ENCODE measurements around the gene C16orf92.

The C16orf92 gene

DNA sequence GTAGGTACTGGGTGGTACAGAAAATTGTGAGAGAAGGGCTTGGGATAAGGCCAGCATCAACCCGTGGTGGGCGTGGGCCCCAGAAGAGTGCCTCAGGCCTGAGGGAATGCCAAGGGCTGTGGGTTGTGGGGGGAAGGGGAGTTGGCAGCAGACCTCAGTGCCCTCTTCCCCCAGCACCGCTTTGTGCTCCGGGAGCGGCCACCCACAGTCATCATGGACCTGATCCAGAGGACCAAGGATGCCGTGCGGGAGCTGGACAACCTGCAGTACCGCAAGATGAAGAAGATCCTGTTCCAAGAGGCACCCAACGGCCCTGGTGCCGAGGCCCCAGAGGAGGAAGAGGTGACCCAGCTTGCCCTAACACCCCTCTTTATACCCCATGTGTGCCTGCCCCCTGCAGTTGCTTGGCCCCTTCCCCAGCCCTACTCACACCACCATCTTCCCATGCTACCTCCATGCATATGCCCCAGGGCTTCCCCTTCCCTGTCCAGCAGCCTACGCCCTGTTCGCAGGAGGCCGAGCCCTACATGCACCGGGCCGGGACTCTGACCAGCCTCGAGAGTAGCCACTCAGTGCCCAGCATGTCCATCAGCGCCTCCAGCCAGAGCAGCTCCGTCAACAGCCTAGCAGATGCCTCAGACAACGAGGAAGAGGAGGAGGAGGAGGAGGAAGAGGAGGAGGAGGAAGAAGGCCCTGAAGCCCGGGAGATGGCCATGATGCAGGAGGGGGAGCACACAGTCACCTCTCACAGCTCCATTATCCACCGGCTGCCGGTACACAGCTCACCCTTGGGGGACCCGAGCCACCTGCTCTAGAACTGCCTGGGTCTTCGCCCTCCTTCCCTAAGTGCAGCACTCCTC, 40.2 kb upstream of the C16orf92 start:
- Histone ChIP-seq H3K36me3 (ENCODE audit: control insufficient read depth, insufficient read depth, low read length) (peaks cover 46% of the 10 kb centered on the region), H3K4me3 (ENCODE audit: low read length) (no peak overlapping the region), H3K4me1 (ENCODE audit: control insufficient read depth, insufficient read depth, low read length) (no peaks in the 10 kb centered on the region), H3K27ac (ENCODE audit: low read length) (no peak overlapping the region), H3K9me3 (ENCODE audit: control insufficient read depth, insufficient read depth, low read length) (no peaks in the 10 kb centered on the region), H3K27me3 (ENCODE audit: control insufficient read depth, insufficient read depth, low read length) (no peaks in the 10 kb centered on the region)
- no peak for DNase-seq (ENCODE audit: low read depth, low spot score)
- WGBS (ENCODE audit: insufficient coverage, insufficient read length): no CpG with 5 or more reads among the region's 24 CpGs

DNA sequence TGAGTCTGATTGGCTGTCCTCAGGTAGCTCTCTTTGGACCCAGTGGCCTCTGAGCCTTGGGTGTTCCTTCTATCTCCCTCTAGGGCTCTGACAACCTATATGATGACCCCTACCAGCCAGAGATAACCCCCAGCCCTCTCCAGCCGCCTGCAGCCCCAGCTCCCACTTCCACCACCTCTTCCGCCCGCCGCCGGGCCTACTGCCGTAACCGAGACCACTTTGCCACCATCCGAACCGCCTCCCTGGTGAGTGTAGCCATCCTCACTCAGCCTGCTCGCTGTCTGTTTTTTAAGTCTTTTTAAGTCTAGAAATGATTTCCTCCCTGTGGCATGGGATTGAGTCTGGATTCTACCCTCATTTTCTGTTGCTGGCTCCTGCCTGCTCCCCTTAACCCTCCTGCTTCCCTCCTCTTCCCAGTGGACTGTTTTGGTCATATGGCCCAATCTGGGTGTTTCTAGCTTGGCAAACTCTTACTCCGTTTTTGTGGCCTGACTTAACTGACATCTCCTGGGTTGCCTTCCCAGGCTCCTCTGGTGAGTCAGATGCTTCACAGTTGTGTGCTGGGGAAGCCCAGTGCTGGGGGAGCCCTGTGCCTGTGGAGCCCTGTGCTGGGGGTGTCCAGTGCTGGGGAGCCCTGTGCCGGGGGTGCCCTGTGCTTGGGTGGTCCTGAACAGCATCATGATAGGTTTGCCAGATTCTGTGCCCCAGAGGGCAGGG, 39.4 kb upstream of the C16orf92 start:
- no peak for DNase-seq (ENCODE audit: low read depth, low spot score)
- no peaks in the 10 kb centered on the region for H3K9me3 ChIP-seq (ENCODE audit: control insufficient read depth, insufficient read depth, low read length)
- WGBS (ENCODE audit: insufficient coverage, insufficient read length): no CpG with 5 or more reads among the region's 12 CpGs
- H3K27me3 ChIP-seq (ENCODE audit: control insufficient read depth, insufficient read depth, low read length): no peaks in the 10 kb centered on the region
- peaks cover 45% of the 10 kb centered on the region for H3K36me3 ChIP-seq (ENCODE audit: control insufficient read depth, insufficient read depth, low read length)
- H3K4me3 ChIP-seq (ENCODE audit: low read length): no peak overlapping the region
- no peak overlapping the region for H3K27ac ChIP-seq (ENCODE audit: low read length)
- no peaks in the 10 kb centered on the region for H3K4me1 ChIP-seq (ENCODE audit: control insufficient read depth, insufficient read depth, low read length)

DNA sequence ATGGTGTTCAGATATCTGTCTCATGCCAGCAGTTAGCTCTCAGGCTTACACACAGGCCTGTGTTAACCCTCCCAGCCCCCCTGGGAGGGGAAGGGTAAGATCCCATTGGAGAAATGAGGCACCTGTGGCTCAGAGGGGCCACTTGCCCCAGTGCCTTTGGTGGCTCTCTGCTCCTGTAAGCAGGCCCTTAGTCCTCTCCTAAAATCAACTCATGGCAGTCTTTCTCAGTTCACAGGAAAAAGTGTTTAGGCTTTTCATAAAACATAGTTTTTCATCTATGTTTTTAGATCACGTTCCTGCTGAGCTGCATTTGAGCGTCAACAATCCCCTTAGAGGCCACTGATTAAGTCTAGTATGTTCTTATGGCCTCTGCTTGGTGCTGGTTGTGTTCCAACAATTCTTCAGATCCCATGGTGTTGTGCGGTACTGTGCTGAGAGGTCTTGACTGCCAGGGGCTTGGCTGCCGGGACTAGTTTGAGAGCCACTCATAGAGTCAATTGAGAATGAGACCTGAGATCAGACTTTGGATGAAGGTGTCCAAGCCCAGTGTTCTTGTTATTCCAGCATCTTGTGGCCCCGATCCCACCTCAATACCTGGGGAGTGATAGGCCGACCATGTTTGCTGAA, 38.7 kb upstream of the C16orf92 start:
- Histone ChIP-seq H3K36me3 (ENCODE audit: control insufficient read depth, insufficient read depth, low read length) (peaks cover 40% of the 10 kb centered on the region), H3K27me3 (ENCODE audit: control insufficient read depth, insufficient read depth, low read length) (no peaks in the 10 kb centered on the region), H3K4me1 (ENCODE audit: control insufficient read depth, insufficient read depth, low read length) (no peaks in the 10 kb centered on the region), H3K27ac (ENCODE audit: low read length) (no peak overlapping the region), H3K4me3 (ENCODE audit: low read length) (no peak overlapping the region), H3K9me3 (ENCODE audit: control insufficient read depth, insufficient read depth, low read length) (no peaks in the 10 kb centered on the region)
- no CpG with 5 or more reads among the region's 6 CpGs for WGBS (ENCODE audit: insufficient coverage, insufficient read length)
- no peak for DNase-seq (ENCODE audit: low read depth, low spot score)

DNA sequence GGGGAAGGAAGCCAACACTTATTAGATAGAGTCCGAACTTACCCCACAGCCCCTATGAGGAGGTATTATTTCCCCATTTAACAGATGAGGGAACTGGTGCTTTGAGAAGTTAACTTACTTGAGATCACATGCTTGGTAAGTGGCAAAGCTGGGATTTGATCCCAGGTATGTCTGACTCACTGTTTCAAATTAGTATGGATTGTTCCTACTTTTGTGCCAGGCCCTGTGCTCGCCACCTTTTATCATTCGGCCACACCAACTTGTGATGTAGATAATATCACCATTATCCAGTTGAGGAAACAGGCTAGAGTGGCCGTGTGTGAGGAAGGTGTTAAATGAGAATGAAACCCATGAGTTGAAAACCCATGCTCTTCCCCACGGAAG, 38.2 kb upstream of the C16orf92 start:
- DNase-seq (ENCODE audit: low read depth, low spot score): no peak
- no peaks in the 10 kb centered on the region for H3K4me1 ChIP-seq (ENCODE audit: control insufficient read depth, insufficient read depth, low read length)
- no peaks in the 10 kb centered on the region for H3K9me3 ChIP-seq (ENCODE audit: control insufficient read depth, insufficient read depth, low read length)
- no peak overlapping the region for H3K4me3 ChIP-seq (ENCODE audit: low read length)
- WGBS (ENCODE audit: insufficient coverage, insufficient read length): no CpG with 5 or more reads among the region's 5 CpGs
- no peak overlapping the region for H3K27ac ChIP-seq (ENCODE audit: low read length)
- peaks cover 39% of the 10 kb centered on the region for H3K36me3 ChIP-seq (ENCODE audit: control insufficient read depth, insufficient read depth, low read length)
- H3K27me3 ChIP-seq (ENCODE audit: control insufficient read depth, insufficient read depth, low read length): no peaks in the 10 kb centered on the region

DNA sequence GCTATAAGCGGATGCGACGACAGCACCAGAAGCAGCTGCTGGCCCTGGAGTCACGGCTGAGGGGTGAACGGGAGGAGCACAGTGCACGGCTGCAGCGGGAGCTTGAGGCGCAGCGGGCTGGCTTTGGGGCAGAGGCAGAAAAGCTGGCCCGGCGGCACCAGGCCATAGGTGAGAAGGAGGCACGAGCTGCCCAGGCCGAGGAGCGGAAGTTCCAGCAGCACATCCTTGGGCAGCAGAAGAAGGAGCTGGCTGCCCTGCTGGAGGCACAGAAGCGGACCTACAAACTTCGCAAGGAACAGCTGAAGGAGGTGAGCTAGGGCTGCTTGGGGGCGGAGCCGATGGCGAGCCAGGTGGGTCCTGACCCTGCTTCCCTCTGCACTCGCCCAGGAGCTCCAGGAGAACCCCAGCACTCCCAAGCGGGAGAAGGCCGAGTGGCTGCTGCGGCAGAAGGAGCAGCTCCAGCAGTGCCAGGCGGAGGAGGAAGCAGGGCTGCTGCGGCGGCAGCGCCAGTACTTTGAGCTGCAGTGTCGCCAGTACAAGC, 37.7 kb upstream of the C16orf92 start:
- WGBS (ENCODE audit: insufficient coverage, insufficient read length): no CpG with 5 or more reads among the region's 28 CpGs
- peaks cover 39% of the 10 kb centered on the region for H3K36me3 ChIP-seq (ENCODE audit: control insufficient read depth, insufficient read depth, low read length)

DNA sequence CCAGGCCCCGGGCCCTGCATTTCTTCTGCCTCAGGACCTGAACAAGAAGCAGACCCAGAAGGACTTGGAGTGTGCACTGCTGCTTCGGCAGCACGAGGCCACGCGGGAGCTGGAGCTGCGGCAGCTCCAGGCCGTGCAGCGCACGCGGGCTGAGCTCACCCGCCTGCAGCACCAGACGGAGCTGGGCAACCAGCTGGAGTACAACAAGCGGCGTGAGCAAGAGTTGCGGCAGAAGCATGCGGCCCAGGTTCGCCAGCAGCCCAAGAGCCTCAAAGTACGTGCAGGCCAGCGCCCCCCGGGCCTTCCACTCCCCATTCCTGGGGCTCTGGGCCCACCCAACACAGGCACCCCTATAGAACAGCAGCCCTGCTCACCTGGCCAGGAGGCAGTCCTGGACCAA, 36.8 kb upstream of the C16orf92 start:
- Histone ChIP-seq H3K27me3 (ENCODE audit: control insufficient read depth, insufficient read depth, low read length) (no peaks in the 10 kb centered on the region), H3K4me1 (ENCODE audit: control insufficient read depth, insufficient read depth, low read length) (no peaks in the 10 kb centered on the region), H3K36me3 (ENCODE audit: control insufficient read depth, insufficient read depth, low read length) (peaks cover 40% of the 10 kb centered on the region), H3K4me3 (ENCODE audit: low read length) (no peak overlapping the region), H3K9me3 (ENCODE audit: control insufficient read depth, insufficient read depth, low read length) (no peaks in the 10 kb centered on the region), H3K27ac (ENCODE audit: low read length) (no peak overlapping the region)
- no CpG with 5 or more reads among the region's 20 CpGs for WGBS (ENCODE audit: insufficient coverage, insufficient read length)
- DNase-seq (ENCODE audit: low read depth, low spot score): no peak

More for the DNA sequence above, 37.7 kb upstream of the C16orf92 start:
- DNase-seq (ENCODE audit: low read depth, low spot score): no peak
- Histone ChIP-seq H3K27ac (ENCODE audit: low read length) (no peak overlapping the region), H3K4me3 (ENCODE audit: low read length) (no peak overlapping the region), H3K27me3 (ENCODE audit: control insufficient read depth, insufficient read depth, low read length) (no peaks in the 10 kb centered on the region), H3K9me3 (ENCODE audit: control insufficient read depth, insufficient read depth, low read length) (no peaks in the 10 kb centered on the region), H3K4me1 (ENCODE audit: control insufficient read depth, insufficient read depth, low read length) (no peaks in the 10 kb centered on the region)

DNA sequence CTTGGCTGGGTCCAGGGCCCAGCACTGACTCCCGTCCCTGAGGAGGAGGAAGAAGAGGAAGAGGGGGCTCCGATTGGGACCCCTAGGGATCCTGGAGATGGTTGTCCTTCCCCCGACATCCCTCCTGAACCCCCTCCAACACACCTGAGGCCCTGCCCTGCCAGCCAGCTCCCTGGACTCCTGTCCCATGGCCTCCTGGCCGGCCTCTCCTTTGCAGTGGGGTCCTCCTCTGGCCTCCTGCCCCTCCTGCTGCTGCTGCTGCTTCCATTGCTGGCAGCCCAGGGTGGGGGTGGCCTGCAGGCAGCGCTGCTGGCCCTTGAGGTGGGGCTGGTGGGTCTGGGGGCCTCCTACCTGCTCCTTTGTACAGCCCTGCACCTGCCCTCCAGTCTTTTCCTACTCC, 36.1 kb upstream of the C16orf92 start:
- H3K4me3 ChIP-seq (ENCODE audit: low read length): no peak overlapping the region
- no CpG with 5 or more reads among the region's 5 CpGs for WGBS (ENCODE audit: insufficient coverage, insufficient read length)
- no peaks in the 10 kb centered on the region for H3K4me1 ChIP-seq (ENCODE audit: control insufficient read depth, insufficient read depth, low read length)
- no peaks in the 10 kb centered on the region for H3K27me3 ChIP-seq (ENCODE audit: control insufficient read depth, insufficient read depth, low read length)
- peaks cover 34% of the 10 kb centered on the region for H3K36me3 ChIP-seq (ENCODE audit: control insufficient read depth, insufficient read depth, low read length)
- DNase-seq (ENCODE audit: low read depth, low spot score): no peak
- no peaks in the 10 kb centered on the region for H3K9me3 ChIP-seq (ENCODE audit: control insufficient read depth, insufficient read depth, low read length)
- no peak overlapping the region for H3K27ac ChIP-seq (ENCODE audit: low read length)

DNA sequence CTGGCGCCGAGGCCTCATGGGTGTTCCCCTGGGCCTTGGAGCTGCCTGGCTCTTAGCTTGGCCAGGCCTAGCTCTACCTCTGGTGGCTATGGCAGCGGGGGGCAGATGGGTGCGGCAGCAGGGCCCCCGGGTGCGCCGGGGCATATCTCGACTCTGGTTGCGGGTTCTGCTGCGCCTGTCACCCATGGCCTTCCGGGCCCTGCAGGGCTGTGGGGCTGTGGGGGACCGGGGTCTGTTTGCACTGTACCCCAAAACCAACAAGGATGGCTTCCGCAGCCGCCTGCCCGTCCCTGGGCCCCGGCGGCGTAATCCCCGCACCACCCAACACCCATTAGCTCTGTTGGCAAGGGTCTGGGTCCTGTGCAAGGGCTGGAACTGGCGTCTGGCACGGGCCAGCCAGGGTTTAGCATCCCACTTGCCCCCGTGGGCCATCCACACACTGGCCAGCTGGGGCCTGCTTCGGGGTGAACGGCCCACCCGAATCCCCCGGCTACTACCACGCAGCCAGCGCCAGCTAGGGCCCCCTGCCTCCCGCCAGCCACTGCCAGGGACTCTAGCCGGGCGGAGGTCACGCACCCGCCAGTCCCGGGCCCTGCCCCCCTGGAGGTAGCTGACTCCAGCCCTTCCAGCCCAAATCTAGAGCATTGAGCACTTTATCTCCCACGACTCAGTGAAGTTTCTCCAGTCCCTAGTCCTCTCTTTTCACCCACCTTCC, 35.5 kb upstream of the C16orf92 start:
- H3K9me3 ChIP-seq (ENCODE audit: control insufficient read depth, insufficient read depth, low read length): no peaks in the 10 kb centered on the region
- H3K27me3 ChIP-seq (ENCODE audit: control insufficient read depth, insufficient read depth, low read length): no peaks in the 10 kb centered on the region
- H3K27ac ChIP-seq (ENCODE audit: low read length): no peak overlapping the region
- H3K36me3 ChIP-seq (ENCODE audit: control insufficient read depth, insufficient read depth, low read length): peaks cover 35% of the 10 kb centered on the region
- DNase-seq (ENCODE audit: low read depth, low spot score): no peak
- H3K4me3 ChIP-seq (ENCODE audit: low read length): no peak overlapping the region
- no CpG with 5 or more reads among the region's 35 CpGs for WGBS (ENCODE audit: insufficient coverage, insufficient read length)
- no peaks in the 10 kb centered on the region for H3K4me1 ChIP-seq (ENCODE audit: control insufficient read depth, insufficient read depth, low read length)

DNA sequence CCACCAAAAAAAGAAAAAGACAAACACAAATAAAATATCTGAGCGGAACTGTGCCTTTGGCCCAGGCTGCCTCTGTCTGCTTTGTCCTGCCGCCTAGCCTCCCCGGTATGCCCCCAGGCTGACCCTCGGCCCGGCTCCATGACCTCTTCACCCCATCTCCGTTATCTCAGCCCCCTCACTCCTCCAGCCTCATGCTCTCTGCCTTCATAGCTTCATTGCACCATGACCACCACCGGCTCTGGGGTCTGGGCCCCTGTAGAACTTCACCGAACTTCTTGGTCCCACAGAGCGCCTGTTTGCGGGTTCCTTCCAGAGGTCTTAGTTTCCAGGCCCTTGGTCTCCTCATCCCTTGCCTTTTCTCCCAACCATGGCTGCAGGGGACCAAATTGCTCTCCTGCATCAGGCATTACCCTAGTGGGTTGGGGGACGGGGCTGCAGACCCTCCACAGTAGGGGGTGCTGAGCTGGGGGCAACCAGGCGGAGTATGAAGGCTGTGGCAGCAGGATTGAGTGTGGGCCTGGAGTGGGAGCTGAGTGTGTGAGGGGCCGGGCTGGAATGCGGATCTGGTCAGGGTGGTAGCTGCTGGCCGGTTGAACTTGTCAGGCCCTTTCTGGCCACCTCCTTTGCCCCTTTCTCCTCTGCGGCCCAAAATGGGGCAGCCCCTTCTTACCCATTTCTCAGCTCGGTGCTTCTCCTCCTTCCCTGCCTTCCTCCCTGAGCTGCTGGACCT, 34.5 kb upstream of the C16orf92 start:
- H3K9me3 ChIP-seq (ENCODE audit: control insufficient read depth, insufficient read depth, low read length): no peaks in the 10 kb centered on the region
- WGBS (ENCODE audit: insufficient coverage, insufficient read length): no CpG with 5 or more reads among the region's 17 CpGs
- H3K4me1 ChIP-seq (ENCODE audit: control insufficient read depth, insufficient read depth, low read length): no peaks in the 10 kb centered on the region
- no peak overlapping the region for H3K4me3 ChIP-seq (ENCODE audit: low read length)
- H3K36me3 ChIP-seq (ENCODE audit: control insufficient read depth, insufficient read depth, low read length): peaks cover 25% of the 10 kb centered on the region
- H3K27me3 ChIP-seq (ENCODE audit: control insufficient read depth, insufficient read depth, low read length): no peaks in the 10 kb centered on the region
- DNase-seq (ENCODE audit: low read depth, low spot score): no peak
- no peak overlapping the region for H3K27ac ChIP-seq (ENCODE audit: low read length)

All from iPS DF 6.9 (cell line).